CD4-positive, alpha-beta T cell treated with Interleukin-21 for 1 hour (primary cell): ENCODE results near the gene AHDC1.

ENCODE experiments used
- DNase-seq: peaks from one replicate; pipeline ENCODE4 v3.0.0-alpha.2; 2020

Gene AHDC1

DNA sequence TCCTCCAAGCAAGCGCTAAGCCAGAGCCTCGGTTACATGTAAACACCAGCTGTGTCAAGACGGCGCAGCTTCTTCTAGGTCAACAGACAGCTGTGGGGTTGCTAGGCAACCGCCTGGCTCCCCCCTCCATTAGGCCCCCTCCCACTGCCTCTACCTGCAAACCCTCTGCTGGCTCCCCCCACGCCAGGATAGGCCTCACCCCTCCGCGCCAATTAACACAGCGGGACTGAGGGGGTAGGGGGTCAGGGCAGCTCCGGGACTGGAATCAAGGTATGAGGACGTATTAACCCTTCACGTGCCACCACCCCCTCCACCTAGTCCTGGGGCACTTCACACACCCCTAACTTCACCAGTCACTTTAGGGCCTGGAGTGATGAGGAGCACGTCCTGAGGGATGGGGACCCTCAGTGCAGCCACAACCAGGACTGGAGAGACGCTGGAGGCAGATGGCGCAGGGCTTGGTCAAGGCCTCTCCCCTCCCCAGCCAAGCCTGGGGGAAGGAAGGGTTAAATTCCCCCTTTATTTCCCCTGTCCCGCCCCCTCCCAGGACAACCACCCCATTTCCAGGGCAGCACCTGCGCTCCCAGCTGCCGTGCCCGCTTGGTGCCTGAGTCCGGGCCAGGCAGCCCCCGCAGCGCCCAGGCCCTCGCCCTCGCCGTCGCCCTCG is 76.6 kb downstream of the AHDC1 start:
- peak; percentile 55 for DNase-seq

DNA sequence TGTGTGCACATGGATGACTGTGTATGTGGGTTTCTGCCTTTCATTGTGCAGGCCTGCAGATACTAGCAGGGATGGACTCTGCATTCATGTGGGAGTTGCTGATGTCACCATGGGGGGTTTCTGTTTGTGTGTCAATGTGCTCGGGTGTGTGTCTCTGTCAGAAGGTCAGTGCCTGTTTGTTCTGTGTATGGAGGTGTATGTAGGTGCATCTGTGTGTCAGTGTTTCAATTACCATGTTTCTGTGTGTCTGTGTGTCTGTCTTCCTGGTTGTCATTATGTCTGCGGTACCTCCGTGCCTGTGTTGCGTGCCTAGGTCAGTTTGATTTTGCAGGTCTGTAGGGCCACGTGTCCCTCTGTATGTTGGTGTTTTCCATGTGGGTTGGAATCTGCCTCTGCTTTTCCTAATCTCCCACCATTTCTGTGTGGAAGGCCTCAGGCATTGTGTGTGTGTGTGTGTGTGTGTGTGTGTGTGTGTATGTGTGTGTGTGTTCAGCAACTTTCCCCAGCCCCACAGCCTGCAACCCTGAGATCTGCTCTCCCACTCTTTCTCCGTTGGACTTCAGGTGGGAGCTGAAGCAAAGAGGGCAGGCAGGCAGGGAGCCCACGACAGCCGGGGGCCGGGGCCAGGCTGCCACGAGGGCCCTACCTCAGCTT is 77.2 kb downstream of the AHDC1 start:
- no peak for DNase-seq

DNA sequence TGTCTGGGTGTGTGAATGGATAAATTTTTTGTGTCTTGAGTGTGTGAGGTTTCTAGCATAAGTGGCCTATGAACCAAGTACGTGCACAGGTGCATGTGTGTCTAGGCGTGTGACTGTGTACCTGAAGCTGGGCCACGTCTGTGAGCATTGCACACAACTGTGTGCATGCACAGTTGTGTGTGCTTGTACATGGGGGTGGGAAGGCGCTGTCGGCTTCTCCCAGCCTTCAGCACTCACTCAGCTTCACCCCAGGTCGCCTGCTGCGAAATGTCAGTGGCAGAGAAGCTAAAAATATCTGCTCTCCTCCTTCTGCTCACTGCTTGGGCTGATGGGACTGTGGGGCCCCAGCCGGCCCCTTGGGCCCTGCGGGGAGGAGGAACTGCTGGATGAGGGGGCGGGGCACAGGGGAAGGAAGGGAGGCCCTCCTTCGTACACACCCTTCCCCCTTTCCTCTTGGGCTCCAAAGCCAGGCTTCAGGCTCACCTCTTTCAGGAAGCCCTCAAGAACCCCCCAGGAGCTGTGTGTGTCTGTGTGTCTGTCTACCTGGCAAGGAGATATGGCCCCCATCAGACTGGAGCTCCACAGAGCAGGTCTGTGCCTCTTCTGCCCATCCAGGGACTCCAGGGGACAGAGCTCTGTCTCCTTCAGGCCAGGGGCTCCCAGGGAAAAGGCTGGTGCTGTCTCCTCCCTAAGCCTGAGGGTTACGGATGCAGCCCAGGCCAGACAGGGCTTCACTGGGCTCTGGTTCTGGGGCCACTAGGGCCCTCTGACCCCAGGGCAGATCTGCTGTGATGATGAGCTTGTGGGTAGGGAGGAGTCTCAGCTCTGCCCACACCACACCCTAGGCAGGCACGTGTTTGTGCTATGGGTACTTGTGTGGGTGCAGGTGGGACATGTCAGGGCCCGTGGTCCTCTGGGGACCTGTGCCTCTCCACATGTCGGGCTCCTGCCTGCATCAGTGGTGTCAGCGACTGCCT is 78.4 kb downstream of the AHDC1 start:
- DNase-seq = peak; percentile 44

DNA sequence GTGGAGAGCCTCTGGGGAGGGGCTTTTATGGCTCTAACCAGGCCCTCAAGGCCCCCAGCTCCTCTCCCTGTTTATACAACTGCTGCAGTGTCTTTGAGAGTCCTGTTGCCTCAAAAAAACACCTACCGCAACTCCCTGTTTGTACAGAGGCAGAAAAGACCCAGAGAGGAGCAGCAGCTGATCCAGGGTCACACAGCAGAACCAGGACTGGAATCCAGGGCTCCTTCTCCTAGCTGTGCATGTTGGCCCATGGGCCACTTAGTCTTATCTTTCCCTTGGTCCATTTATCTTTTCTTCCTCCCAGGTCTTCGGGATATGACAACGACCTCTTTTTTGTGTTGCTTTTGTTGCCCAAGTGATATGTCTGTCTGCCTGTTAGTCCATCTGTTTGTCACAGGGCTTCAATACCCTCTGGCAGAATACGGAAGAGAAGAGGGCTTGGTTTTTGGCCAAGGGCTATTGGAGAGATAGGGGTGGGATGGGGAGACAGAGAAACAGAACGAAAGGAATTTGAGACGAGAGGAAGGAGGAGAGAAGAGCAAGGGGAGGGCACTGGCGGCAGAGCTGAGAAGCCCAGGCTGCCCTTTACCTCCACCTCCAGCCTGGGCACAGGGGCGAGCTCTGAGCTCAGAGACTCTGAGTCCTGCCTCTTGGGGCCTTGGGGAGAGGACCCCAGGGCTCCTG is 80.5 kb downstream of the AHDC1 start:
- no peak for DNase-seq

DNA sequence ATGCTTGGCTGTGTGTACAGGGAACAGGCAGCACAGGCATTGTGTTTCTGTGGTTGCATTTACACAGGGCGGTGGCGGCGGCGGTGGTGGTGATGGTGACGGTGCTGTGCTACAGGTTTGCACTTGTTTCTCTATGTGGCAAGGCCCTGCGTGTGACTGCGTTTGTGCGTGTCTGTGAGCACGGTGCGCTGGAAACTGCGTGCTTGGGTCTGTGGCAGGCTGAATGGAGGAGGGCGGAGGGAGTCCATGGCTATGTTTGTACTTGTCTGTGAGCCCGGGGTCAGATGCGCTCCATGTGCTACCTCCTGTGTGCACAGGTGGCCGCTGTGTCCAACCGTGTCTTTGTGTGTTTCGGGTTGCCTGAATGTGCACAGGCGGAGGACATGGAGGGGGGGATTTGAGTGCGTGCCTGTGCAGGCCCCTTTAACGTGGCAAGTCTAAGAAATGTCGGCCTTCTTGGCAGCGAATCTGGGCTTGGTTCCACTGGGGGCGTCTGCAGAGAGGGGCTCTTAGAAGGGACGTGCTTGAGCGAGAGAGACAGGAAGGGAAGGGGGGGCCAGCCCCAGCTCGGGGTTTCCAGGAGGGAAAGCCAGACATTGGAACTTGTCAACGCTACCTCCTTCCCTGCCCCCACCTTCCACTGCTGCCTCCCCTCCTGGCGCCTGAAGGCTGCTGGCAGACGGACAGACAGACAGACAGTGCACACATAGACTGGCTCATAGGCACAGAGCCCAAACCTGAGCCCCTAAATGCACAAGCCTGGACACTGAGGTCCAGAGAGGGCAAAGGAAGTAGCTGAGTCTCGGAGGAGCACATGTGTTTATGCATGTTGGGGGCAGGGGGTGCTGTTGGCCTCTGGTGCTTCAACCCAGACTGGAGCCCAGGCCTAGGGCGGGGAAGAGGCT is 81.3 kb downstream of the AHDC1 start:
- DNase-seq = peak; percentile 62

DNA sequence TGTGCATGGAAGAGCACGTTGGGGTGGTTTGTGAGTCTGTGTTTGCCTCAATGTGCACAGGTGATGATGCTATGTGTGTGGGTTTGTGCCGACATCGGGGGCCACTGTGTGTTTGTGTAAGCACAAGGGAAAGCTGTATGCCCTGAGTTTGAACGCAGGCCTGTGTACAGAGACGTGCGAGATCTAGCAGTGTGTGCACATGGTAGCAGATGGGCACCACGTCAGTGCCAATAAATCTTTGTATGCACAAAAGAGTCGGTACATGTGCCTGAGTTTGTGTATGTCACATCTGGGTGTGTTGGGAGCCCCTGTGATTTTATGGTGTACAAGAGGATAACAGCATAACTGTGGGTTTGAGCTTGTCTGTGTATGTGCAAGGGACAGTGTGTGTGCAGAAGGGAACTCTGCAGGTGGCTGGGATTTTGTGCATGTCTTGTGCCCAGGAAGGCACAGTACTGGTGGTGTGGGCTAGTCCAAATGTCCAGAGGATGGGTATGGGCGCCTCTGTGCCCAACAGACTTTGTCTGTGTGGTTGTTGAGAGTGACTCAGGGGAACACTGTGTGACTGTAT is 82.0 kb downstream of the AHDC1 start:
- no peak for DNase-seq

DNA sequence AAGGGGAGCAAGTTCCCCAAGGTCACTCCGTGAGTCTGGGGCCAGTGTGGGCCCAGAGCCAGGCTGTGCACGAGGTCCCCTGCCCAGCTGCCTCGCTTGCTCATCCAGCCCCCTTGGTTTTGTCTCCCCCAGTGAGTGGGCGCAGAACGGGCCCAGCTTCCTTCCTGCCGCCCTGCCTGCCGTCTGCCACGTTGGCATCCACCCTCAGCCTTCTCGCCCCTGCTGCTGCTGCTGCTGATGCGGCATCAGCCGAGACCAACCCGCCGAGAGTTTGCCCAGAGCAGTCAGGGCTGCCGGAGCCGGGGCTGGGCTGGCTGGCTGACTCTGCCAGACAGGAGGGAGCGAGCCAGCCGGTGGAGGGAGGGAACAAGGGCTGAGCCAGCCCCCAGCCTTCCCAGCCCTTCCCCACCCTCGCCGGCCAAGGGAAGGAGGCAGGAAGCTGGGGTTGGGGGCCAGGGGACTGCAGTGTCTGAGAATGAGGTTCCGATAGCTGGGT is 82.6 kb downstream of the AHDC1 start:
- peak; percentile 40 for DNase-seq

DNA sequence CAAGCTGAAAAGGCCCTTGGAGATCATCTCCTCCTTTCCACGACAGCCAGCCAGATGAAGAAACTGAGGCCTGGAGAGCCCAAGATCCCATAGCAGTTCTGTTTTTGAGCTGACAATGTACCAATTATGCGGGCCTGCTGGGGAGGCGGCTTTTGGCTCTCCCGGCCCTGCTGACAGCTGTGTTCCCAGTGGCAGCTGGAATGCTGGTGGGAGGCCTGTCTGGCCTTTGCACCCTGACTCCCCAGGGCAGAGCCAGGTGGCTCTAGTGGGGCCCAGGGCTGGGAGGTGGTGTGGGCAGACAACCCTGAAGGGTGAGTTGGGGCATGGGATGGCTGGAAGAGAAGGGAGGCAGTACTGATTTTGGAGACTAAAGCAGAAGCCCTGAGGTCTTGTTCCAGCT is 83.3 kb downstream of the AHDC1 start:
- DNase-seq = no peak

DNA sequence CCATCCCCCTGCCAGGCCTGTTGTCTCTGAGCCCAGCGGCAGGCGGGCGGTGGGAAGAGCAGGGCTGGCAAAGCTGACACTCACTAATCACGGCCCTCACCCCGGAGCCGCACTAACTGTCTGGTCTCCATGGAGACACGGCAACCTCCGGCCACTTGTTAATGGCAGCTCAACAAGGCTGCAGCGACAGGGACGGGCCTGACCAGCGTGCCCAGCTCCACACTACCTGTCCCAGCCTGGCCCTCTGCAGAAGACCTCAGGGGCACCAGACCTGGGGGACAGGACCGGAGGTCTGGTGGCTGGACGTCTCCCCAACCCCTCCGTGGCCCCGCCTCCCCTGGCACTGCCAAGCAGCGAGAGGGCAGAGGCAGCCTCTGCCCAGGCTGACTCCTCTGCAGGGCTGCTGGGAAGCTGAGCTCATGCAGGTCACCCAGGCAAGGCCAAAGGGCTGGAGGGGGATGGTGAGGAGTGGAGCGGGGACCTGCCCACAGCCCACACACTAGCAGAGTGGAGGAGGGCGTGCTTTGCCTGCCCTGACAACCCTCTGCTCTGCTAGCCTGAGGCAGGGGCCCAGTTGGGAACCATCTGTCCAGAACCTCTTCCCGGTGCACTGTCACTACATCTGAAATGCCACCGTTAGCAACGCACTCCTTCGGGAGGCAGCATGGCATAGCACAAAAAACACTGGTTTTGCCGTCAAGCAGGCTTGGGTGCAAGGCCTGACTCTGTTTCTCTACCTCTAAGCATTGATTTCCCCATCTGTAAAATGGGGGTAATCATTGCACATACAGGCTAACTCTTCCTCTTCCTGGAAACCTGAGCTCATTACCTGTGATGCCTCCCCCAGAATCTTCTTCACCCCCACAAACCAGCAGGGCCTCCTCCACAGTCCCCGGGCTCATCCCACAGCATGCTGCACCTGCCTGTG is 84.3 kb downstream of the AHDC1 start:
- DNase-seq = no peak

DNA sequence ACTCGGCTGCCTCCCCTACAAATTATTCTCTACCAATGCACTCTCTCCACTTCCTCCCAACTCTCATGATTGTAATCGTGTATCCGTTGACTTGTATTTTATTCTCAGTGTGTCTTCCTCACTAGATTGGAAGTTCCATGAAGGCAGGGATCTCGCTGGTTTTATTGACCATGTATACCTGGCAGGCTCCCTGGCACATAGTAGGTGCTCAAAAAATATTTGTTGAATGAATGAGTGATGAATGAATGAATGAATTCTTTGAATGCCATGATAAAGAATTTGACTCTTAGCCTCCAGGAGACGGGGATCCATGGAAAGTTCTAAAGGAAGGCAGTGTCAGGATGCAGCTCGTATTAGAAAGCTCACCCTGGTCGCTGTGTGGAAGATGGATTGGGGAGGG is 85.1 kb downstream of the AHDC1 start:
- no peak for DNase-seq

DNA sequence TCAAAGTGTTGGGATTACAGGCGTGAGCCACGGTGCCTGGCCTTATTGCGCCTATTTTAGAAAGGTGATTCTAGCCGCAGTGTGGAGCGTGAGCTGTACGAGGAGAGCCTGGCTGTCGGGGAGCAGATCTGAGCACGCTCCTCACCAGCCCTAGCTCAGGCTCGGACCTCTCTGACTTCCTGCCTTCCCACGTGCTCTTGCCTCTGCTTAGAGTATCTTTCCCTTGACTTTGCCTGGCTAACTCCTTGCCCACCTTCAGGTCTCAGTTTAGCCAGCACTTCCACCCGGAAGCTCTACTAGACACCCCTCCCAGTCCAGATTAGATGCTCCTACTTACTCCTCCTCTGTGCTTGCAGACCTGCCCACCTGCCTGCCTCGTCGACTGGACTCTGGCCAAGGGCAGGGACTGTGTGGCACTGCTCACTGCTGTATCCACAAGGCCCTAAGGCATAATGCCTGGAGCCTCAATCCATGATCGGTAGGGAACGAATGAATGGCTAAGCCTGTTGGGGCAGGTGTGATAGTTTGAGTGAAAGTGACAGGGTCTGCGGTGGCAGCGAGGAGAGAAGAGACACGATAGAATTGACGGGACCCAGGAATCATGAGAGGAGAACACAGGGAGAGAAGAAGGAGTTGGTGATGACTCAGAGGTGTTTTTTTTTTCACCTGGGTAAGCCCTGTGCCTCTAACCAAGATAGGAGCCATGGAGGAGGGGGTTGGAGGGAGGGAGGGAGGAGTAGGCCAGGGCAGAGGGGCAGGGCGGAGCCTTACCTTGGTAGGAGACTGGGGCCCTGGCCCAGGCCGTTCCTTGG is 85.8 kb downstream of the AHDC1 start:
- DNase-seq = no peak

DNA sequence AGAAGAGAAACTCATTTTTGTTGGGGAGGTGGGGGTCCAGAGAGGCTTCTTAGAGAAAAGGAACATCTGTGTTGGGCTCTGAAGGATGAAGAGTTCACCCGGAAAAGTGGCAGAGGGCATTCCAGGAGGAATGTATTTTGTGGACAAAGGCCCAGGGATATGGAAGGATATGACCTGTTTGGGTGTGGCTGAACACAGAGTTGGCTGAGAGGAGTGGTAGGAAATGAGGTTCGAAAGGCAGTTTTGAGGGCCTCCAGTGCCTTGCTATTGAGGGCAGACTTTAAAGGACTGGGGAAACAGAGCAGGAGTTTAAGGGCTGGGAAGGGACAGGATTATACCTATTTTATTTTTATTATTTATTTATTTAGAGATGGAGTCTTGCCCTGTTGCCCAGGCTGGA is 86.6 kb downstream of the AHDC1 start:
- no peak for DNase-seq

DNA sequence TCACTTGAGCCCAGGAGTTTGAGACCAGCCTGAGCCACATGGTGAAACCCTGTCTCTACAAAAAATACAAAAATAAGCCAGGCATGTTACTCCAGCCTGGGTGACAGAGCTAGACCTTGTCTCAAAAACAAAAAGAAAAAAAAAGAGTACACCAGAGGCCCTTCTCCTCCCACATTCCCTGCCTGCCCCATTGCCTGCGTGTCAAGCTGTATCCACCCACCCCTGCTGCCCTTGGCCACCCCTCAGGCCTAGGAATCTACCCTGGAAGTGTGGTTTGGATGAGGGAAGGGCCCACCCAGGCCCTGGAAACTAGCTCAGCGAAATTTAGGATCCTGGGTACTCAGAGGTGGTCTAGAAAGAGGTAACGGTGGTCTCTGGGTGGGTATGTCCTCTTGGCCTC is 88.3 kb downstream of the AHDC1 start:
- DNase-seq = no peak

DNA sequence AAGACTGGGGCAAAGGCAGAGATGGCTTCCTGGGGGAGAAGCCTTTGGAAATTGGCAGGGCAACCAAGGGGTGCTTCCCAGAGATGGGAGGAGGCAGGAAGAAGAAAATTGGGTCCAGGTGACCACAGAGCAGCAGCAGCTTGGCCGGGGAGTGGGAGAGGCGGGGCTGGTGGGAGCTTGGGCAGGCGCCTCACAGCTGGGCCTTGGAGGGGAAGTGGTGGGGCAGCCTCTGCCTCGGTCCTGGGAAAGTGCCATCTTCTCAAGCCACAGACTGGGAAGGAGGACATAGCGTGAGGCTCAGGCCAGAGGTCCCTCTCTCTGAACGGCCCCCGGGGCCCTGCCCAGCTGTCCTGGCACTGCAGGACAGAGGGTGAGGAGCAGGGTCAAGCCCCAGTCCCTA is 90.0 kb downstream of the AHDC1 start:
- DNase-seq = no peak

DNA sequence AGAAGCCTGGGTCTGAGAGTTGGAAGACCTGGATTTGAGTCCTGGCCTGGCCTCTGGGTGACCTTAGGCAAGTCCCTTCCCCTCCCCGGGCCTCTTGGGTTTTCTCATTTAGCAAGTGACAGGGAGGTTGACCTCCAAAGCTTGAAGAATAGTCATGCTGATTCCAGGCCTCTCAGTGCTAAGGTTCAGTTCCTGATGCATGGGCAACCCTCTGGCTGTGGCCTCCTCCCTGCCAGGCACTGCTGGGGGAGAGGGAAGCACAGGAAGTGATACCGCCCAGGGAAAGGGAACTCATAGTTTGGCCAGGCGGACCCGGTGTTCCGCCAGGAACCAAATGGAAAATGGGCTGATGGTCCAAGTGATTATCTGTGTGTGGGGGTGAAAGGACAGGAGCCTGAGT is 90.4 kb downstream of the AHDC1 start:
- no peak for DNase-seq

DNA sequence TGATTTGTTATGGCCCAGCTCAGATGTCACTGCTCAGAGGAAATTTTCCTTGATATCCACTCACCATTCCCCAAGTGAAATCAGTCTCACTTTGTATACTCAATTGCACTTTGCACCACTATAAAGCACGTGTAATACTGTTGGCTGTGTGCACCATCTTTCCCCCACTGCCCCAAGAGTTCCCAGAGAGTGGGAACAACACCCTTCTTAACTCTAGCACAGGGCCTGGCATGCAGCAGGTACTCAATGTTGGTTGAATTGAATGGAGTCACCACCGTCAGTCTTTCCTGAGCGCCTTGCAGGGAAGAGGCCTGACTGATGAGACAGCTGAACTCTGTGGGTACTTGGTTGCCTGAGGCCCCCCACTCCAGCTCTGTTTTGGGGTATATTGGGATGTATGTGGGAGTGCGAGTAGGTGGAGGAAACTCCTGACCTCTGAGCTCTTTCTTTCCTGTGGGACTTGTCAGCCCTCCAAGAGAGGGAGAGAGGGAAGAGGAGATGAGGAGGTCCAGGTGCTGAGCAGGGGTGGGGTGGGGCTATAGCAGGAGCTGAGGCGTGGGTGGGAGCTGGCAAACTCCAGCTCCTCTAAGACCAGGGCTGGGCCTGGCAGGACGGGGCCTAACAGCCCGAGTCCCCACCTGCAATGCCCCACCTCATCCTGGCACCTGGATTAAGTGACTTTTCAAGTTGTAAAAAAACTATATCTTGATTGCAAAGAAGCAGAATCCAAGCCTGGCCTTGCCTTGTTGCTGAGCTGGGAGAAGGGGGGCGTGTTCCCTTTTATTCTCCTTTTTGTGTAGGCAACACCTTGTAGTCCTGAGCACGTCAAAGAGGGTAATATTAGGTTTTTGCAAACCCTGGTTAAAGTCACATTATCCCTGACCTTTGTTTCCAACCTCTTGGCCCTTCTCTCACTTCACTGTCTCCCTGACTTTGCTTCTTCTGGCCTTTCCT is 94.5 kb downstream of the AHDC1 start:
- no peak for DNase-seq

DNA sequence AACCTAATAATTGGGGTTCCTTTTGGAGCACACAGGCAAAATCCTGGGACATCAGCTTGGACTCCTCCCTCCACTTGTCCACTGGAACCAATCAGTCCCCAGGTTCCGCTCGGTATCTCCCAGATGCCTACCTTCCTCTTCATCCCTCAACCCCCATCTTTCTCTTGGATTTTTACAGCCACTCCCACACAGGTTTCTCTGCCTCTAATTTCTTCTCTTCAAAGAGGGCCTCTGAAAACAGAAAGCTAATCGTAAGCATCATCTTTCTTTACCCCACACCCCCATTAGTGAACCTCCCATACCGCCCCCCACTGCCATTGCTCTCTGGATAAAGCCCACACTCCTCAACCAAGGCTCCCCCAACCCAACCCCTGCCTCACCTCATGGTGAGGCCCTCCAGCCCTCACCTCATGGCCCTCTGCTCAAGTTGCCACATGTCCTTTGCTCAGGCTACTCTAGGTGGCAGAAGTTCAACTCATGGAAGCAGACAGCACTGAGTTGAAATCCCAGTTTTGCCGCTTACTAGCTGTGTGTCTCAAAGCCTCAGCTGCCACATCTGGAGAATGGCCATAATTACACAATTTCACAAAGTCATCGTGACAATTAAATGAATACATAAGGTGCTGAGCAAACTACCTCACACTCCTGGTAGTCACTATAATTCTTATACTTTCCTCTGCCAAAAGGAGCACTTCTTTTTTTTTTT is 95.8 kb downstream of the AHDC1 start:
- no peak for DNase-seq

DNA sequence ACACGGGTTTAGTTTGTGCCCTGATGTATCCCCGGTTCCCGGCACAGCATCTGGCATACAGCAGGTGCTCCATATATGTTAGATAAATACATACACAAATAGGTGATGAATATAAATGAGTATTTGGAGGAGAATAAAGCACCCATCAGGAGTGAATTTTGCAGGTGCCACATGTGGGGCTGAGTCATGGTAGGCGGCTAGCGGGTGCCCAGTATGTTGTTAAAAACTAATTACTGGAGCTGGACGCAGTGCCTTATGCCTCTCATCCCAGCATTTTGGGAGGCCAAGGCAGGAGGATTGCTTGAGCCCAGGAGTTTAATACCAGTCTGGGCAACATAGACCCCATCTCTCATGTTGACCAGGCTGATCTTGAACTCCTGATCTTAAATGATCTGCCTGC is 97.2 kb downstream of the AHDC1 start:
- no peak for DNase-seq
